Neural progenitor cell (in vitro differentiated cells): ENCODE results near the gene RPS18. TPM values are rescaled to one million over a fixed set of nuclear protein-coding genes. Genes with fewer than 3 reads are reported as not detected.

Experiments used
- DNase-seq: peaks from one replicate; pipeline ENCODE4 v3.0.0-alpha.2; 2016; ENCODE audit warnings: low spot score
- H2AFZ ChIP-seq: fragments of 200-600 bp; sonication (generic); replicated peaks from 2 replicates; pipeline ENCODE4 v1.6.1; 2016; ENCODE audit warnings: antibody characterized with exemption
- H3F3A ChIP-seq: fragments of 200-600 bp; sonication (generic); 2 replicates; pipeline ENCODE4 v1.6.1; 2016; ENCODE audit warnings: antibody characterized with exemption, low read depth
- H3K27ac ChIP-seq: fragments of 200-600 bp; sonication (generic); 2 replicates; pipeline ENCODE4 v1.5.1; 2016; ENCODE audit warnings: mild to moderate bottlenecking
- H3K27me3 ChIP-seq: fragments of 200-600 bp; sonication (generic); 2 replicates; pipeline ENCODE4 v1.6.1; 2016; ENCODE audit warnings: mild to moderate bottlenecking, moderate library complexity
- H3K36me3 ChIP-seq: fragments of 200-600 bp; sonication (generic); 2 replicates; pipeline ENCODE4 v1.5.1; 2016
- H3K4me1 ChIP-seq: fragments of 200-600 bp; sonication (generic); 2 replicates; pipeline ENCODE4 v1.6.1; 2016; ENCODE audit warnings: mixed run types
- H3K4me2 ChIP-seq: fragments of 200-600 bp; sonication (generic); 2 replicates; pipeline ENCODE4 v1.6.1; 2016
- H3K4me3 ChIP-seq: fragments of 200-600 bp; sonication (generic); 2 replicates; pipeline ENCODE4 v1.5.1; 2016
- H3K79me2 ChIP-seq: fragments of 200-600 bp; sonication (generic); 2 replicates; pipeline ENCODE4 v1.6.1; 2016; ENCODE audit warnings: low read depth
- H3K9ac ChIP-seq: fragments of 200-600 bp; sonication (generic); 2 replicates; pipeline ENCODE4 v1.6.1; 2016
- H3K9me3 ChIP-seq: fragments of 200-600 bp; sonication (generic); 2 replicates; pipeline ENCODE4 v1.5.1; 2016; ENCODE audit warnings: low read depth
- H4K20me1 ChIP-seq: fragments of 200-600 bp; sonication (generic); 2 replicates; pipeline ENCODE4 v1.6.1; 2016; ENCODE audit warnings: low read depth
- H3K27ac Mint-ChIP-seq: 3 replicates; pipeline ENCODE4 v1.8.0; 2021; ENCODE audit warnings: mixed read lengths
- H3K27me3 Mint-ChIP-seq: 2 replicates; pipeline ENCODE4 v1.8.0; 2022; ENCODE audit warnings: low read depth, mild to moderate bottlenecking, inconsistent platforms, moderate library complexity, mixed read lengths; ENCODE audit not compliant: insufficient read depth
- H3K36me3 Mint-ChIP-seq: 3 replicates; pipeline ENCODE4 v1.8.0; 2021; ENCODE audit warnings: mixed read lengths
- H3K4me1 Mint-ChIP-seq: 3 replicates; pipeline ENCODE4 v1.8.0; 2021; ENCODE audit warnings: mixed read lengths
- H3K4me3 Mint-ChIP-seq: 3 replicates; pipeline ENCODE4 v1.8.0; 2021; ENCODE audit warnings: mild to moderate bottlenecking, moderate library complexity, mixed read lengths
- H3K9me3 Mint-ChIP-seq: 3 replicates; pipeline ENCODE4 v1.8.0; 2020; ENCODE audit warnings: mixed read lengths
- CTCF ChIP-seq: fragments of 200-600 bp; sonication (generic); IDR thresholded peaks from 2 replicates; pipeline ENCODE4 v1.5.1; 2017; ENCODE audit warnings: antibody characterized with exemption, mild to moderate bottlenecking
- EZH2 ChIP-seq: fragments of 200-600 bp; sonication (generic); IDR thresholded peaks from 2 replicates; pipeline ENCODE4 v1.6.1; 2017; ENCODE audit warnings: antibody characterized with exemption, mild to moderate bottlenecking, moderate library complexity
- EZH2phosphoT487 ChIP-seq: fragments of 200-600 bp; sonication (generic); IDR thresholded peaks from 2 replicates; pipeline ENCODE4 v1.6.1; 2017; ENCODE audit warnings: antibody characterized with exemption
- total RNA-seq: library from RNA; depleted of rRNA; stranded (reverse); fragments of >200 nt; gene quantifications from 2 replicates; pipeline ENCODE4 v1.2.3, GENCODE V29; 2015; ENCODE audit warnings: low replicate concordance

RPS18 gene
- total RNA-seq, 1 donor from 2014 or later, result 4,663 TPM

GRCh38 chr6:33251395-33252012 lies 20.4 kb upstream of the RPS18 start:
- H3K36me3 Mint-ChIP-seq, result peaks cover 16% of the 10 kb centered on the region
- Histone ChIP-seq H3K4me1 (peaks cover 6% of the 10 kb centered on the region), H3K27me3 (peaks cover 24% of the 10 kb centered on the region), H3K27ac (no peak overlapping the region), H2AFZ (no peak overlapping the region), H3K9me3 (no peaks in the 10 kb centered on the region), H3K9ac (no peak overlapping the region), H4K20me1 (peaks cover 6% of the 10 kb centered on the region), H3K4me2 (no peak overlapping the region), H3K36me3 (no peaks in the 10 kb centered on the region), H3F3A (peaks cover 20% of the 10 kb centered on the region), H3K79me2 (no peaks in the 10 kb centered on the region), H3K4me3 (no peak overlapping the region)
- no peak for DNase-seq
- peaks cover 3% of the 10 kb centered on the region for H3K27me3 Mint-ChIP-seq
- H3K4me3 Mint-ChIP-seq, result peak overlapping the region; percentile 4
- no peak for TF ChIP-seq CTCF
- TF ChIP-seq EZH2, result no peak
- peaks cover 26% of the 10 kb centered on the region for H3K4me1 Mint-ChIP-seq
- no peaks in the 10 kb centered on the region for H3K9me3 Mint-ChIP-seq
- no peak overlapping the region for H3K27ac Mint-ChIP-seq

- TF ChIP-seq CTCF (no peak), EZH2phosphoT487 (no peak), EZH2 (no peak)
- H3K36me3 ChIP-seq, result no peaks in the 10 kb centered on the region
- Mint-ChIP-seq H3K27ac (no peak overlapping the region), H3K4me3 (no peak overlapping the region), H3K4me1 (peaks cover 23% of the 10 kb centered on the region), H3K9me3 (no peaks in the 10 kb centered on the region), H3K36me3 (peaks cover 18% of the 10 kb centered on the region), H3K27me3 (peaks cover 3% of the 10 kb centered on the region)
- no peaks in the 10 kb centered on the region for H3K9me3 ChIP-seq
- peaks cover 6% of the 10 kb centered on the region for H4K20me1 ChIP-seq
- H3K27ac ChIP-seq, result no peak overlapping the region
- no peak overlapping the region for H3K9ac ChIP-seq
- H3K4me2 ChIP-seq, result no peak overlapping the region
- H3K4me3 ChIP-seq, result no peak overlapping the region
- no peak overlapping the region for H2AFZ ChIP-seq
- H3K4me1 ChIP-seq, result peaks cover 6% of the 10 kb centered on the region
- H3K79me2 ChIP-seq, result no peaks in the 10 kb centered on the region
- H3F3A ChIP-seq, result peaks cover 20% of the 10 kb centered on the region
- no peak for DNase-seq
- peaks cover 12% of the 10 kb centered on the region for H3K27me3 ChIP-seq
Observed at GRCh38 chr6:33252759-33253158, 19.1 kb upstream of the RPS18 start.

DNA sequence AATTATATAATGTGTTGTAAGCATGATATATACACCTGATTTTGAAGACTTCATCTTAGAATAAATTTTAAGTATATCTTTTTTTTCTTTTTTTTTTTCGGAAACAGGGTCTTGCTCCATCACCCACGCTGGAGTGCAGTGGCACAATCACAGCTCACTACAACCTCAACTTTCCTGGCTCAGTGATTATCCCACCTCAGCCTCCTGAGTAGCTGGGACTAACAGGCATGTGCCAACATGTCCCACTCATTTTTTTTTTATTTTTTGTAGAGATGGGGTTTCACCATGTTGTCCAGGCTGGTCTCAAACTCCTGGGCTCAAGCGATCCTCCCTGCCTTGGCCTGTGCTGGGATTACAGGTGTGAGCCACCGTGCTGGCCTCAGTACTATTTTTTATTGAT lies 17.3 kb upstream of the RPS18 start:
- no peaks in the 10 kb centered on the region for H3K36me3 ChIP-seq
- H3K79me2 ChIP-seq, result no peaks in the 10 kb centered on the region
- TF ChIP-seq EZH2phosphoT487 (no peak), CTCF (no peak)
- H3K27ac ChIP-seq, result peak overlapping the region; percentile 37
- H3K36me3 Mint-ChIP-seq, result peaks cover 18% of the 10 kb centered on the region
- no peak overlapping the region for H3K4me3 ChIP-seq
- no peak overlapping the region for H3K9ac ChIP-seq
- H3K27me3 Mint-ChIP-seq, result peaks cover 5% of the 10 kb centered on the region
- no peak overlapping the region for H3K27ac Mint-ChIP-seq
- H3K9me3 ChIP-seq, result no peaks in the 10 kb centered on the region
- no peaks in the 10 kb centered on the region for H3K9me3 Mint-ChIP-seq
- no peaks in the 10 kb centered on the region for H4K20me1 ChIP-seq
- H3K4me1 Mint-ChIP-seq, result peaks cover 10% of the 10 kb centered on the region
- no peak for DNase-seq
- peaks cover 7% of the 10 kb centered on the region for H3F3A ChIP-seq
- no peak overlapping the region for H3K4me3 Mint-ChIP-seq
- H2AFZ ChIP-seq, result no peak overlapping the region
- no peaks in the 10 kb centered on the region for H3K27me3 ChIP-seq
- H3K4me1 ChIP-seq, result no peaks in the 10 kb centered on the region
- H3K4me2 ChIP-seq, result no peak overlapping the region
